H1 (cell line): ENCODE data around the gene LRRC45.

Experiments
- BRCA1 ChIP-seq: IDR thresholded peaks from 2 replicates; pipeline ENCODE4 v1.6.1; 2012; ENCODE audit warnings: low read depth, low read length, improper control_type of control experiment
- CTCF ChIP-seq, 3 experiments: IDR thresholded peaks; 1 replicate in 2 of 3; 2 replicates in 1 of 3; pipeline versions ENCODE4 v1.5.1 to v1.6.1; 2011; ENCODE audit warnings: low read length in 3 of 3, mild to moderate bottlenecking in 3 of 3, inconsistent platforms in 2 of 3, low read depth in 1 of 3, moderate library complexity in 1 of 3; ENCODE audit not compliant: insufficient read depth in 1 of 3; ENCODE audit errors: control extremely low read depth in 1 of 3
- EZH2 ChIP-seq: fragments of 200-600 bp; sonication (generic); IDR thresholded peaks from 2 replicates; pipeline ENCODE4 v1.7.1; 2012; ENCODE audit warnings: low read depth, mild to moderate bottlenecking, moderate library complexity, low read length, inconsistent platforms; ENCODE audit not compliant: severe bottlenecking
- POLR2A ChIP-seq, 2 experiments: IDR thresholded peaks; 1 replicate in 1 of 2; 2 replicates in 1 of 2; pipeline ENCODE4 v1.6.1; 2011; ENCODE audit warnings: low read depth in 2 of 2, low read length in 2 of 2, mild to moderate bottlenecking in 2 of 2; ENCODE audit errors: control extremely low read depth in 1 of 2
- POLR2AphosphoS5 ChIP-seq: IDR thresholded peaks from 2 replicates; pipeline ENCODE4 v1.6.1; 2011; ENCODE audit warnings: low read depth, low read length
- RBBP5 ChIP-seq: IDR thresholded peaks from 2 replicates; pipeline ENCODE4 v1.7.1; 2012; ENCODE audit warnings: low read depth, mild to moderate bottlenecking, inconsistent platforms, low read length, moderate library complexity, borderline replicate concordance
- RFX5 ChIP-seq: IDR thresholded peaks from 2 replicates; pipeline ENCODE4 v1.6.1; 2011; ENCODE audit warnings: low read depth, low read length, improper control_type of control experiment, borderline replicate concordance
- SIN3A ChIP-seq, 2 experiments: IDR thresholded peaks in 1 of 2; conservative IDR thresholded peaks in 1 of 2; 2 replicates each; pipeline ENCODE4 v1.6.1; 2011 to 2012; ENCODE audit warnings: low read length in 2 of 2, improper control_type of control experiment in 1 of 2, low read depth in 1 of 2, mild to moderate bottlenecking in 1 of 2
- YY1 ChIP-seq: IDR thresholded peaks from 2 replicates; pipeline ENCODE4 v1.6.1; 2011; ENCODE audit warnings: low read depth, mild to moderate bottlenecking, low read length
- ZNF274 ChIP-seq: IDR thresholded peaks from 2 replicates; pipeline ENCODE4 v1.7.0; 2012; ENCODE audit warnings: low read length, borderline replicate concordance; ENCODE audit errors: extremely low read depth

DNA sequence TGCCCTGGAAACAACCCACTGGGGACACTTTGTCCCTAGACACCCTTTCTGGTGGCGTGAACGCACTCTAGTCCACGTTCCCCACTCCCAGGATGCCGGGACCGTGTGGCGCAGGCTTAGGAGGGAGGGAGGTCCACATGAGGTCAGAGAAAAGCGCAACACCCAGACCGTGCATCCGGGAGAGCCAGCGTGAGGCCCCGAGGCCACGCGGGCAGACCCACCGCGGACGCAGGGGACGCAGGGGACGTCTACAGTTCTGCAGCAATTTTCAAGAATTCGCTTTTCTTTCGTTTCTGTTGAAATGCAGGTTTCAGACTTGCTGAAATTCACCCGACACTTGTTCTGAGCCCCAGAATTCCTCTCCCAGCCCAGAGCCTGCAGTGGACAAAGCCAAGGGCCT, 23.8 kb downstream of the LRRC45 start:
- TF ChIP-seq CTCF (IDR thresholded peaks at IDR 0.05; ENCODE audit: control extremely low read depth in 1 of 3, insufficient read depth in 1 of 3, low read depth in 1 of 3, low read length in 3 of 3) (no peak), EZH2 (no peak), POLR2A (IDR thresholded peaks at IDR 0.05; ENCODE audit: control extremely low read depth in 1 of 2, low read depth in 2 of 2, low read length in 2 of 2) (no peak), SIN3A (conservative IDR thresholded peaks at IDR 0.05 in 1 of 2, IDR thresholded peaks at IDR 0.05 in 1 of 2; ENCODE audit: low read depth in 1 of 2, low read length in 2 of 2) (no peak), RFX5 (no peak), YY1 (no peak), POLR2AphosphoS5 (no peak), RBBP5 (no peak), BRCA1 (no peak), ZNF274 (no peak)
